HT1080 (cell line): ENCODE measurements around the gene ADAMTS9. TPM values are rescaled to one million over a fixed set of nuclear protein-coding genes. Genes with fewer than 3 reads are reported as not detected.

ENCODE experiments used
- DNase-seq: peaks from one replicate; pipeline ENCODE4 v3.0.0-alpha.2; 2015; ENCODE audit warnings: low read depth
- small RNA-seq: library from RNA; depleted of rRNA; stranded (forward); fragments of <200 nt; gene quantifications from one replicate; pipeline ENCODE3, GENCODE V24; 2014
- total RNA-seq: library from RNA; depleted of rRNA; stranded (reverse); fragments of >200 nt; shearing (Covaris generic); gene quantifications from 2 replicates; pipeline ENCODE4 v1.2.3, GENCODE V29; 2014

Gene ADAMTS9
- total RNA-seq, 1 experiment from 2014 or later: 1.8 TPM

GRCh38 chr3:64494526-64494925 lies 193.3 kb downstream of the ADAMTS9 start:
- DNase-seq: no peak

DNA sequence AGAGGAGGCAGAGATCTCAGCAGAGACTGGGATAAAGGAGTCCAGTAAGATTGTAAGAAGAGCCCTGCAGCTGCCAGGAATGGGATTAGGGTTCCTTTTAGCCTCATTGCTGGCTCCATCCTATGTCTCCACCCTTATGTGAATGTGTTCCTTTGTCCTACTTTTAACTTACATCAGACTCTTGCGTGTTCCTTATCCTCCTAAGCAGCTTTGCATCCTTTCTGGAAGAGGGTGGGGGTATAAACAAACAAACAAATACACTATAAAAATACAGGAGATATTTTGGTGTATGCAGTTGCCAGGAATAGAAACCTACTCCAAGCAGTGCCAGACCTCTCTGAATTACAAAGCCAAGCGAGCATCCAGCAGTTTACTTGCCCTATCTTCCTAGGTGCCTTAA lies 194.7 kb downstream of the ADAMTS9 start:
- DNase-seq: no peak

DNA sequence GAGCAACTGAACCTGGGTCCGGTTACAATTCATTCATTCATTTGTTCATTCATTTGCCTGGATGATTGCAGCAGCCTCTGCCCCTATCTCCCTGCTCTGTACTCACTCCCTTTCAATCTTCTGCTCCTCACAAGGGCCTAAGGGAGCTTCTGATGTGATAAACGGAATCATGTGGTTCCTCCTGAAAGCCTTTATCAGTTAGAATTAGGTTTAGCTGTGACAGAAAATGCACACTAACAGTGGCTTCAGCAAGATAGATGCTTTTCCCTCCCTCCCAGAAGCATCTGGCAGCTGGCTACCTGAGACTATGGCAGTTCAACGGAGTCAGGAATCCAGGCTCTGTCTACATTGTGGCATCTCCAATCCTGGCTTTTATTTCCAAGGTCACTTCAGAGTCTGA lies 196.0 kb downstream of the ADAMTS9 start:
- no peak for DNase-seq

- DNase-seq: no peak
Measured at GRCh38 chr3:64490180-64490724, 197.5 kb downstream of the ADAMTS9 start.

- no peak for DNase-seq
Measured at GRCh38 chr3:64489361-64490044, 198.3 kb downstream of the ADAMTS9 start.

- DNase-seq: no peak
Measured at GRCh38 chr3:64488939-64489338, 198.9 kb downstream of the ADAMTS9 start.

DNA sequence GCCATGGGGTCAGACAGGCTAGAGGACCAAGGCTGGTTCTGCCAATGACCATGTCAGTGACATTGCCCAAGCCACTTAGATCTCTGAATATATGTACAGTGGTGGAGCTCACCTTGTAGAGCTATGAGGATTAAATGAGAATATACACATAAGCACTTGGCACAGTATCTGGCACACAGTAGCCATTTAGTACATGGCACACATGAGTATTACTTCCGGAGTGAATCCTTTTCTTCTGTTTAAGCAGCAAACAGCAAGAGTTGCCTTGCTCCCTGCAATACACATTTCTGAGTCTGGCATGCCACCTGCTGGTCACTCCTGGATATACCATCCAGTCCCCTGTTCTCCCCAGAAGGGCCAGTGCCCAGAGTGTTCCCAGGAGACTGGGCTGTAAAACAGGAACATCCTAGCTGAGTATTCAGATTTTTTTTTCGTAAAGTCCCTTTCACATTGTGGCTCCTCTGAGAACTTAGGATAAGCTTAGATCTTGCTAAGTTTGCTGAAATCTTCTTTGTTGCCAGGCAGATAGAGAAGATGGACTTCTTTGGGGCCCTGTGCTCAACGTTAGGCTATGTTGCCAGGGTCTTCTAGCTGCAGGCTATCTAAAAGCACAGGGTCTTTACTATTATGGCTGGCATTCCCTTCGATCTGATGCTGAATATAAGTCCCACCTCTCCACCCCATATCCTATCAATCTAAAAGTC lies 203.4 kb downstream of the ADAMTS9 start:
- DNase-seq: peak; percentile 74

GRCh38 chr3:64483467-64483866 lies 204.3 kb downstream of the ADAMTS9 start:
- DNase-seq: no peak

DNA sequence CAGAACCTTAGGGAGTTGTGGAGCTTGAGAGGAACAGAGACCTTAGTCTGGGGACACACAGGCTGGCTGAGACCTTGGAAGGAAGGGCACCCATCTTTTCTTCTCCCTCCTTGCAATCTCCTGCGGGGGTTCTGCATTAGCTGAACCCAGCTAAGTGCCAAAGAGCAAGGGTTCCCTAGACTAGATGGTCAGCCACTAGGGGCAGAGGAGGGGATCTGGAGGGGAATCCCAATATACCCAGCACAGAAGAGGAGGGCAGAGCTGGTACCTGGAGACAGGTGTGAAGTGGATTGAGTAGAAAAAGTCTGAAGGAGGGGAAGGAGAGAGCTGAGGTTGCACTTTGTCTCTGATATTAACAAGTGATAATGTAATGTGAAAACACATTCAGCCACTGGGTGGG lies 212.8 kb downstream of the ADAMTS9 start:
- DNase-seq: no peak

- DNase-seq: no peak
Measured at GRCh38 chr3:64473466-64473865, 214.3 kb downstream of the ADAMTS9 start.

GRCh38 chr3:64470436-64470835 lies 217.4 kb downstream of the ADAMTS9 start:
- DNase-seq: no peak

DNA sequence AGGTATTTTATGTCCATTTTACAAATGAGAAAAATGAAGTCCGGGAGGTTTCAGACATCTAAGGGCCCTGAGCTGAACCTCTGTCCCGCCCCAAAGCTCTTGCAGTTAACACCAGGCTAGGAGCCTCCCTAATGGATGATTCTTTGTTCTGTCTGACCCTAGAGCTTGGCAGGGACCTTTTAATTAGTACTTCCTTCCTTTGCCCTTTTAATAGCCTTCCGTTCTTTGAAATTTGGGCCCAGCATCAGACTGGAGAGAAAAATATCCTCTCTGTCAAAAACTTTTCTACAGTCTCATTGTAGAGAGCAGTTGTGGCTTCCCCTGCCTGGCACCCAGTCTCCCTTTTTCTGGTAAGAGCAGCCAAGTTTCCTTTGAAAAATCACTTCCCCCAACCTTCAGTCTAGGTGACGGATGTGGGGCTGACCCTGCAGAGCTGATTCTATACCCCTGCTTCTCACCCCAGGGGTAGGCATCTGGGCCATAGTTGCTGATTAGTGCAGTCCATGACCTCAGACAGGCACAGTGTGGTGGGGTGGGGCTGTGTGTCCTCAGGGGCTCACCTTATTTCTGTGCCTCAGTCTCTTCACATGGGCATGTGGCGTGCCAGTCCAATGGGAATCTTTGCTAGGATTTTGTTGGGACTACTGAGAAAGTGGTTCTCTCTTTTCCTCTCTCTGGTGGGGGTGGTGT lies 220.4 kb downstream of the ADAMTS9 start:
- no peak for DNase-seq

Small RNAs within 50 kb of the gene (small RNA-seq; reads per million reads assigned to genes)
- not detected for gene RNU6-739P
